HepG2 (cell line): ENCODE data around the gene DDOST. TPM values are rescaled to one million over a fixed set of nuclear protein-coding genes. Genes with fewer than 3 reads are reported as not detected.
A peak's percentile ranks its signal among the peaks of the same experiment; 100 is the strongest.

Source experiments
- ATAC-seq: fragments of 200-7000 bp; cut with Tn5 transposase; 3 replicates; pipeline ENCODE4 v1.9.1; 2020; ENCODE audit warnings: mild to moderate bottlenecking, moderate library complexity
- BruUV-seq: library from RNA; stranded (reverse); fragments of 400-500 nt; replicated peaks from 2 replicates; lab custom pipeline; 2021; lab: Mats Ljungman, UMichigan
- CTCF ChIA-PET: fragments of 300-600 bp; formaldehyde crosslinking; extraction: SDS; loops from one replicate; lab custom pipeline; 2021; ENCODE audit warnings: low total read pairs, inconsistent platforms, low intra/inter-chr PET ratio; lab: Yijun Ruan, JAX
- POLR2A ChIA-PET: fragments of 350-600 bp; sonication (Branson Sonifier 250); formaldehyde crosslinking; loops from one replicate; lab custom pipeline; 2020; ENCODE audit warnings: antibody characterized with exemption, inconsistent platforms; lab: Yijun Ruan, JAX
- DNase-seq: peaks from one replicate; pipeline ENCODE4 v3.0.0-alpha.2; 2015; ENCODE audit warnings: low spot score
- FAIRE-seq: peaks from 3 replicates; lab custom pipeline; 2011; peaks lifted over from hg19 to GRCh38; lab: Jason Lieb, UNC
- H2AFZ ChIP-seq: one replicate; pipeline ENCODE4 v1.6.1; 2011; ENCODE audit warnings: low read length, inconsistent platforms
- H3K27ac ChIP-seq: fragments of 300-600 bp; 3 replicates; pipeline ENCODE4 v1.8.0; 2011; ENCODE audit warnings: mixed run types, mild to moderate bottlenecking, mixed read lengths, low read length, inconsistent platforms; ENCODE audit not compliant: insufficient read depth; ENCODE audit errors: extremely low read length
- H3K27me3 ChIP-seq, 2 experiments: fragments of 200-600 bp in 1 of 2; 2 replicates in 1 of 2; 3 replicates in 1 of 2; pipeline versions ENCODE4 v1.6.0 to v1.8.0; 2011; ENCODE audit warnings: low read length in 2 of 2, mild to moderate bottlenecking in 2 of 2, moderate library complexity in 2 of 2, inconsistent platforms in 1 of 2; ENCODE audit not compliant: insufficient read depth in 2 of 2, control insufficient read depth in 1 of 2
- H3K36me3 ChIP-seq, 2 experiments: fragments of 200-600 bp in 1 of 2; replicated peaks in 1 of 2; 2 replicates in 1 of 2; 3 replicates in 1 of 2; pipeline versions ENCODE4 v1.5.1 to v1.8.0; 2011; ENCODE audit warnings: low read length in 2 of 2, inconsistent platforms in 1 of 2; ENCODE audit not compliant: insufficient read depth in 2 of 2, control insufficient read depth in 1 of 2
- H3K4me1 ChIP-seq: 2 replicates; pipeline ENCODE4 v1.5.1; 2012; ENCODE audit warnings: low read length, inconsistent platforms; ENCODE audit not compliant: insufficient read depth
- H3K4me2 ChIP-seq: 2 replicates; pipeline ENCODE4 v1.6.0; 2011; ENCODE audit warnings: low read depth, low read length, inconsistent platforms
- H3K4me3 ChIP-seq, 3 experiments: fragments of 200-600 bp in 1 of 3; sonication (generic), shearing (Covaris generic) in 1 of 3; replicated peaks in 1 of 3; 2 replicates each; pipeline ENCODE4 v1.5.1; 2011 to 2016; ENCODE audit warnings: low read length in 3 of 3, inconsistent platforms in 2 of 3, low read depth in 2 of 3, mild to moderate bottlenecking in 2 of 3, control low read depth in 1 of 3, mixed read lengths in 1 of 3; ENCODE audit not compliant: insufficient read depth in 1 of 3
- H3K79me2 ChIP-seq: one replicate; pipeline ENCODE4 v1.6.1; 2011; ENCODE audit warnings: low read length, inconsistent platforms; ENCODE audit not compliant: insufficient read depth
- H3K9ac ChIP-seq: 2 replicates; pipeline ENCODE4 v1.6.0; 2011; ENCODE audit warnings: mild to moderate bottlenecking, low read depth, low read length, inconsistent platforms; ENCODE audit not compliant: insufficient read depth
- H3K9me3 ChIP-seq: 2 replicates; pipeline ENCODE4 v1.5.1; 2012; ENCODE audit warnings: mild to moderate bottlenecking, low read length
- H4K20me1 ChIP-seq: 2 replicates; pipeline ENCODE4 v1.6.0; 2011; ENCODE audit warnings: inconsistent platforms, mild to moderate bottlenecking, low read length, moderate library complexity; ENCODE audit not compliant: insufficient read depth
- ATM ChIP-seq: fragments of 450-650 bp; IDR thresholded peaks from 2 replicates; pipeline ENCODE4 v1.7.1; 2017; ENCODE audit warnings: mild to moderate bottlenecking, borderline replicate concordance
- BRCA1 ChIP-seq: sonication (generic); formaldehyde crosslinking; IDR thresholded peaks from 2 replicates; pipeline ENCODE4 v1.4.0; 2020; ENCODE audit warnings: missing genetic modification reagents
- NFRKB ChIP-seq: fragments of 450-650 bp; IDR thresholded peaks from 2 replicates; pipeline ENCODE4 v1.6.1; 2017
- PHF8 ChIP-seq: sonication (generic); formaldehyde crosslinking; IDR thresholded peaks from 2 replicates; pipeline ENCODE4 v1.5.0; 2020; ENCODE audit warnings: missing genetic modification reagents
- REL ChIP-seq: sonication (generic); formaldehyde crosslinking; conservative IDR thresholded peaks from 2 replicates; pipeline ENCODE4 v1.8.0; 2022; ENCODE audit warnings: mild to moderate bottlenecking, missing genetic modification reagents, moderate library complexity
- RFX1 ChIP-seq: fragments of 450-650 bp; IDR thresholded peaks from 2 replicates; pipeline ENCODE4 v1.6.1; 2017
- STAG1 ChIP-seq: sonication (generic); formaldehyde crosslinking; IDR thresholded peaks from 2 replicates; pipeline ENCODE4 v1.4.0; 2020; ENCODE audit warnings: missing genetic modification reagents
- STAT6 ChIP-seq: sonication (generic); formaldehyde crosslinking; IDR thresholded peaks from 2 replicates; pipeline ENCODE4 v1.4.0; 2020; ENCODE audit warnings: missing genetic modification reagents, mild to moderate bottlenecking, borderline replicate concordance
- TGIF2 ChIP-seq: IDR thresholded peaks from 2 replicates; pipeline ENCODE4 v1.6.1; 2016; ENCODE audit warnings: control low read depth, missing compliant biosample characterization
- U2AF2 ChIP-seq: fragments of 200-400 bp; formaldehyde crosslinking; IDR thresholded peaks from 2 replicates; pipeline ENCODE4 v1.6.1; 2017; ENCODE audit warnings: low read depth, mild to moderate bottlenecking, low read length
- ZNF136 ChIP-seq: sonication (generic); formaldehyde crosslinking; IDR thresholded peaks from 2 replicates; pipeline ENCODE4 v1.8.1; 2022; ENCODE audit warnings: low read depth, mild to moderate bottlenecking, moderate library complexity, missing genetic modification reagents
- ZNF143 ChIP-seq: sonication (generic); formaldehyde crosslinking; IDR thresholded peaks from 2 replicates; pipeline ENCODE4 v1.4.0; 2020; ENCODE audit warnings: missing genetic modification reagents
- ZNF432 ChIP-seq: sonication (generic); formaldehyde crosslinking; IDR thresholded peaks from 2 replicates; pipeline ENCODE4 v1.5.0; 2020; ENCODE audit warnings: missing genetic modification reagents, mild to moderate bottlenecking, borderline replicate concordance
- ZNF451 ChIP-seq: sonication (generic); formaldehyde crosslinking; IDR thresholded peaks from 2 replicates; pipeline ENCODE4 v1.5.0; 2020; ENCODE audit warnings: mild to moderate bottlenecking, missing genetic modification reagents
- ZNF740 ChIP-seq: sonication (generic); formaldehyde crosslinking; IDR thresholded peaks from 2 replicates; pipeline ENCODE4 v1.4.0; 2020; ENCODE audit warnings: missing genetic modification reagents
- WGBS: methylation state at CpG from one replicate; pipeline ENCODE4 v1.1.6; 2017; ENCODE audit warnings: low lambda C conversion rate; 5-methylcytosine and 5-hydroxymethylcytosine counted together
- in situ Hi-C: cut with HindIII; loops from 2 replicates; pipeline ENCODE4 v1.10.0; 2017; ENCODE audit warnings: low pct_unique_long_range_greater_than_20kb; ENCODE audit not compliant: extremely low pct_ligation_motif_present
- intact Hi-C: fragments of 100-400 bp; cut with micrococcal nuclease; formaldehyde crosslinking; loops from one replicate; pipeline ENCODE4 v1.10.0; 2022; ENCODE audit not compliant: unreplicated experiment
- polyA plus RNA-seq, 8 experiments: library from polyadenylated mRNA; depleted of rRNA in 3 of 8; stranded (reverse) in 7 of 8; unstranded in 1 of 8; fragments of >200 nt; fragmentation: Illumina TruSeq in 4 of 8; extraction: Trizol in 4 of 8; gene quantifications; 2 replicates each; pipeline versions ENCODE4 v1.2.1 to v1.2.3, GENCODE V29; 2011 to 2016; ENCODE audit warnings: low read depth in 4 of 8, missing spikeins in 1 of 8, mixed read lengths in 1 of 8; ENCODE audit not compliant: insufficient read depth in 1 of 8
- total RNA-seq, 5 experiments: library from RNA; depleted of rRNA; stranded (reverse); fragments of >200 nt; fragmentation: Illumina TruSeq; extraction: Trizol; gene quantifications; 2 replicates each; pipeline ENCODE4 v1.2.3, GENCODE V29; 2016; ENCODE audit warnings: low read depth in 1 of 5
- TF ChIP-seq, protein P1 (sequence below): sonication (generic); formaldehyde crosslinking; conservative IDR thresholded peaks from 2 replicates; pipeline ENCODE4 v1.8.0; 2022; ENCODE audit warnings: low read depth, missing genetic modification reagents

DDOST gene
- total and polyA plus RNA-seq, 2 of the 13 experiments (the other 11 are each of a cell fraction or from before 2014, with no cell fraction given), result 335 to 494 TPM

DNA sequence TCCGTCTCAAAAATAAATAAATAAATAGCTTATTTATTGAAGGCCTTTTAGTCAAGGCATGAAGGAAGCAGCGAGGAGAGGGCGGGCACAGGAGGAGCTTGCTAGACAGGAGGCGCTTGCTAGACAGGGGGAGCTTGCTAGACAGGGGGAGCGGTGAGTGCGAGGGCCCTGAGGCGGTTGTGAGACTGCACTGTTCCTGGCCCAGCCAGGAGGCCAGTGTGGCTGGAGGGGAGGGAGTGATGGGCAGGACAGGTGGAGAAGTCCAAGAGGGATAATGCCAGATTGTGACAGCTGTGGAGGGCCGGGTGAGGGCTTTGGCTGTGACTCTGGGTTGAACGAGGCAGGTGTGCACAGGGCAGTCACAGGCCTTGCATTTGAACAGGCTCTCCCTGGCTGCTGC lies 38.4 kb upstream of the DDOST start:
- no peak overlapping the region for H3K4me2 ChIP-seq
- H3K27ac ChIP-seq, result no peak overlapping the region
- POLR2A ChIA-PET, result interaction anchor here (1.4 kb wide), 1 partner anchor 33 kb away, joined by 3 read pairs; the partner anchor contains the start of gene SH2D5
- FAIRE-seq (no peak), DNase-seq (no peak)
- H3K36me3 ChIP-seq, result no peaks in the 10 kb centered on the region
- H3K27me3 ChIP-seq, result peaks cover 5 to 23% of the 10 kb centered on the region in 2 experiments; a peak in 3 of 5 replicates
- intact Hi-C loops, result no loop called here
- 41% methylated on average over 9 of the region's 9 CpGs for WGBS
- TF ChIP-seq NFRKB (no peak), STAG1 (CRISPR knock-in tag) (no peak), ZNF451 (no peak), ATM (no peak), U2AF2 (no peak), BRCA1 (no peak), ZNF740 (CRISPR knock-in tag) (no peak), ZNF432 (no peak)
- TF ChIP-seq, all 625 proteins: peak for 0
- CTCF ChIA-PET, result no interaction called here
- Histone ChIP-seq H3K79me2 (no peaks in the 10 kb centered on the region), H3K9ac (no peak overlapping the region), H4K20me1 (no peaks in the 10 kb centered on the region), H3K4me3 (no peak overlapping the region), H3K4me1 (peaks cover 43% of the 10 kb centered on the region), H3K9me3 (no peaks in the 10 kb centered on the region), H2AFZ (no peak overlapping the region)
- BruUV-seq, result no TSS peak
- in situ Hi-C loops, result no loop called here
- ATAC-seq, result no peak

- H2AFZ ChIP-seq, result no peak overlapping the region
- no peak overlapping the region for H3K9ac ChIP-seq
- H3K4me1 ChIP-seq, result peaks cover 43% of the 10 kb centered on the region
- DNase-seq (peak; percentile 34), FAIRE-seq (no peak), ATAC-seq (no peak)
- H3K4me3 ChIP-seq, result no peak overlapping the region
- H3K9me3 ChIP-seq, result no peaks in the 10 kb centered on the region
- in situ Hi-C loops (no loop called here), intact Hi-C loops (no loop called here)
- no peaks in the 10 kb centered on the region for H3K79me2 ChIP-seq
- no TSS peak for BruUV-seq
- no peaks in the 10 kb centered on the region for H4K20me1 ChIP-seq
- H3K27ac ChIP-seq, result no peak overlapping the region
- ChIA-PET CTCF (no interaction called here), POLR2A (interaction anchor here (1.4 to 2.0 kb wide), 2 partner anchors 34 to 37 kb away, joined by 3 to 12 read pairs; partner anchors contain the start of genes DDOST and SH2D5)
- 41% methylated on average over 18 of the region's 18 CpGs for WGBS
- H3K27me3 ChIP-seq, result peaks cover 6 to 31% of the 10 kb centered on the region in 2 experiments; a peak in 4 of 5 replicates
- H3K4me2 ChIP-seq, result 0 out of 2 replicates have a peak overlapping the region, but pooled peaks have one; percentile 81
- H3K36me3 ChIP-seq, result no peaks in the 10 kb centered on the region
- TF ChIP-seq ZNF143 (CRISPR knock-in tag), result no peak
- no peak for TF ChIP-seq PHF8 (CRISPR knock-in tag)
- TF ChIP-seq STAT6 (CRISPR knock-in tag), result no peak
- no peak for TF ChIP-seq RFX1
- no peak for TF ChIP-seq ZNF136 (CRISPR knock-in tag)
- no peak for TF ChIP-seq REL (CRISPR knock-in tag)
- TF ChIP-seq TGIF2 (CRISPR knock-in tag), result no peak
- TF ChIP-seq, protein P1, sequence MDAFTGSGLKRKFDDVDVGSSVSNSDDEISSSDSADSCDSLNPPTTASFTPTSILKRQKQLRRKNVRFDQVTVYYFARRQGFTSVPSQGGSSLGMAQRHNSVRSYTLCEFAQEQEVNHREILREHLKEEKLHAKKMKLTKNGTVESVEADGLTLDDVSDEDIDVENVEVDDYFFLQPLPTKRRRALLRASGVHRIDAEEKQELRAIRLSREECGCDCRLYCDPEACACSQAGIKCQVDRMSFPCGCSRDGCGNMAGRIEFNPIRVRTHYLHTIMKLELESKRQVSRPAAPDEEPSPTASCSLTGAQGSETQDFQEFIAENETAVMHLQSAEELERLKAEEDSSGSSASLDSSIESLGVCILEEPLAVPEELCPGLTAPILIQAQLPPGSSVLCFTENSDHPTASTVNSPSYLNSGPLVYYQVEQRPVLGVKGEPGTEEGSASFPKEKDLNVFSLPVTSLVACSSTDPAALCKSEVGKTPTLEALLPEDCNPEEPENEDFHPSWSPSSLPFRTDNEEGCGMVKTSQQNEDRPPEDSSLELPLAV (CRISPR knock-in tag), result no peak
These were observed 37.2 kb upstream of the DDOST start for GRCh38 chr1:20698195-20698910.
